ENCODE measurements around the gene CGB5.
"Not testable (repeated sequence)": the region's sequence is repeated elsewhere in the genome, so short reads cannot be mapped to it uniquely, and the experiment has no call there.

DNA sequence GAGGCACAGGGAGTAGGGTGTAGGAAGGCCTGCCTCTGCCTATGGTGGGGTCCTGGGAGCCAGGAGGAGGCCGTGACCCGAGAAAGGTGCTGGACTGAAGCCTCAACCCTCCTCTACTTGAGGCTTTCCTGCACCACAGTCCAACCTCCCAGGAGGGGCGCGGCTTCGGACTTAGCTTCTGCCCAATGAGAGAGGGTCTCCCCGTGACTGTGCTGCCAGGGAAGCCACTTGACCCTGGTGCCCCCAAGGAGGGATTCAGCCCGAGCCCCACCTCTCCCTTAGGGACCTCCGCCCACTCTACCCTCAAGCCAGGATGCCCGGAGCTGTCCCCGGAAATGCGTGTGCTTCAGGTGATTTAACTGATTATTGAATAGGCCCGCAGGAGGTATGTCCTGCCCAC, 5.4 kb downstream of the CGB5 start, which contains the start of gene CGB8:
- TF ChIP-seq POLR2A (IDR thresholded peaks at IDR 0.05; ENCODE audit: low read length); GATA1 (IDR thresholded peaks at IDR 0.05; ENCODE audit: low read depth, low read length): not testable (repeated sequence)

Data from erythroblast (primary cell).